ENCODE measurements around the gene EVA1C. TPM values are rescaled to one million over a fixed set of nuclear protein-coding genes. Genes with fewer than 3 reads are reported as not detected.

Gene EVA1C
- total and polyA plus RNA-seq, 9 of the 15 experiments (the other 6 are each of a cell fraction or from before 2014, with no cell fraction given) = 0.22 TPM; not detected in 8

- FAIRE-seq = no peak
- 49% methylated on average over 3 of the region's 3 CpGs for WGBS (ENCODE audit: insufficient coverage, low coverage, missing lambda C conversion rate)
- CTCF ChIA-PET (ENCODE audit: low intra/inter-chr PET ratio) = no interaction called here
Observed at GRCh38 chr21:32537569-32537881, 125.0 kb downstream of the EVA1C start.

More at GRCh38 chr21:32537569-32537881, 125.0 kb downstream of the EVA1C start:
- H3K79me2 ChIP-seq (ENCODE audit: control insufficient read depth, insufficient read depth, low read length) = no peaks in the 10 kb centered on the region
- no peaks in the 10 kb centered on the region; a peak in 2 of 5 replicates for H3K4me1 ChIP-seq (replicated peaks in 1 of 2; ENCODE audit: control insufficient read depth in 2 of 2, insufficient read depth in 2 of 2, low read length in 2 of 2)
- H3K9me1 ChIP-seq (ENCODE audit: control insufficient read depth, insufficient read depth, low read length) = no peaks in the 10 kb centered on the region
- H2AFZ ChIP-seq (ENCODE audit: low read depth, low read length) = no peak overlapping the region
- no peak for TF ChIP-seq SETDB1 (IDR thresholded peaks at IDR 0.05; ENCODE audit: low read length)
- TF ChIP-seq FOXA1 (IDR thresholded peaks at IDR 0.05; ENCODE audit: borderline replicate concordance) = no peak
- TF ChIP-seq ZNF518B (CRISPR knock-in tag; IDR thresholded peaks at IDR 0.05) = no peak
- TF ChIP-seq BCL6 (CRISPR knock-in tag; IDR thresholded peaks at IDR 0.05) = no peak
- TF ChIP-seq ZNF121 (CRISPR knock-in tag; conservative IDR thresholded peaks at IDR 0.05) = no peak
- no peak for TF ChIP-seq STAG1 (CRISPR knock-in tag; IDR thresholded peaks at IDR 0.05; ENCODE audit: borderline replicate concordance)
- no peak for TF ChIP-seq CBX8 (IDR thresholded peaks at IDR 0.05; ENCODE audit: borderline replicate concordance, extremely low read depth, low read depth, low read length, poor library complexity, severe bottlenecking)
- TF ChIP-seq ASH1L (IDR thresholded peaks at IDR 0.05; ENCODE audit: borderline replicate concordance, low read depth, partially characterized antibody) = no peak
- no peak for TF ChIP-seq CHAMP1 (IDR thresholded peaks at IDR 0.05)
- no peak for TF ChIP-seq TAF15 (IDR thresholded peaks at IDR 0.05; ENCODE audit: low read depth, low read length)
- TF ChIP-seq NFE2 (IDR thresholded peaks at IDR 0.05; ENCODE audit: low read depth) = no peak
- no peak for TF ChIP-seq BDP1 (IDR thresholded peaks at IDR 0.05; ENCODE audit: insufficient read depth, insufficient read length)
- TF ChIP-seq ZNF263 (CRISPR knock-in tag; IDR thresholded peaks at IDR 0.05; ENCODE audit: borderline replicate concordance) = no peak
- TF ChIP-seq MAX (CRISPR knock-in tag; IDR thresholded peaks at IDR 0.05) = no peak
- POLR2A ChIA-PET = interaction anchor here (2.2 kb wide), 1 partner anchor 10 kb away, joined by 9 read pairs; no protein-coding TSS in a partner anchor
- H3K27me3 ChIP-seq (ENCODE audit: control insufficient read depth in 2 of 2, insufficient read depth in 2 of 2, low read length in 2 of 2) = peaks cover 0 to 14% of the 10 kb centered on the region in 2 experiments; a peak in 3 of 5 replicates
- in situ Hi-C loops (cut with MboI) = no loop called here
- H3K9ac ChIP-seq (ENCODE audit: insufficient read depth in 1 of 2, low read depth in 2 of 2, low read length in 2 of 2) = no peak overlapping the region
- H3K4me2 ChIP-seq (ENCODE audit: insufficient read depth, low read length) = no peak overlapping the region
- BruUV-seq (replicated peaks) = no TSS peak
- no peak overlapping the region for H3K27ac ChIP-seq (ENCODE audit: extremely low read depth, low read depth, low read length)
- H3K4me3 ChIP-seq = no peak overlapping the region
- no peaks in the 10 kb centered on the region for H4K20me1 ChIP-seq (replicated peaks; ENCODE audit: control insufficient read depth, insufficient read depth, low read length)
- ATAC-seq = no peak
- H3K36me3 ChIP-seq (ENCODE audit: control insufficient read depth, insufficient read depth, low read length) = no peaks in the 10 kb centered on the region
- DNase-seq (ENCODE audit: extremely low read depth in 1 of 4, low spot score in 3 of 4) = no peak
- intact Hi-C loops (cut with micrococcal nuclease) = no loop called here
- H3K9me3 ChIP-seq (replicated peaks; ENCODE audit: control insufficient read depth, insufficient read depth, low read depth, low read length) = no peaks in the 10 kb centered on the region
